GM21381 (cell line): ENCODE results near the gene SAFB2.
A peak's percentile ranks its signal among the peaks of the same experiment; 100 is the strongest.

Experiments
- ATAC-seq: cut with Tn5 transposase; IDR thresholded peaks from one replicate; pipeline ENCODE4 v1.9.1; 2021; ENCODE audit warnings: mild to moderate bottlenecking, moderate library complexity; ENCODE audit not compliant: unreplicated experiment

The SAFB2 gene

GRCh38 chr19:5635427-5635826 is 12.9 kb upstream of the SAFB2 start:
- ATAC-seq: no peak

GRCh38 chr19:5632657-5633056 is 10.1 kb upstream of the SAFB2 start:
- ATAC-seq: no peak

GRCh38 chr19:5632241-5632612 is 9.7 kb upstream of the SAFB2 start:
- no peak for ATAC-seq

- ATAC-seq: no peak
These were observed 9.1 kb upstream of the SAFB2 start for GRCh38 chr19:5631567-5632240.

GRCh38 chr19:5628919-5629481 is 6.4 kb upstream of the SAFB2 start:
- no peak for ATAC-seq

GRCh38 chr19:5628461-5628860 is 5.9 kb upstream of the SAFB2 start:
- ATAC-seq: no peak

- ATAC-seq: no peak
These were observed 4.9 kb upstream of the SAFB2 start for GRCh38 chr19:5627395-5627904.

GRCh38 chr19:5625641-5626040 is 3.1 kb upstream of the SAFB2 start:
- no peak for ATAC-seq

- ATAC-seq: no peak
These were observed 2.2 kb upstream of the SAFB2 start for GRCh38 chr19:5624741-5625278.

- no peak for ATAC-seq
These were observed 1.6 kb upstream of the SAFB2 start for GRCh38 chr19:5624018-5624663.

GRCh38 chr19:5623397-5624017 is 931 bp upstream of the SAFB2 start:
- ATAC-seq: peak; percentile 10

- no peak for ATAC-seq
These were observed 571 bp downstream of the SAFB2 start for GRCh38 chr19:5621945-5622464.

- ATAC-seq: no peak
These were observed 1.1 kb downstream of the SAFB2 start for GRCh38 chr19:5621311-5621944.

GRCh38 chr19:5619946-5620345 is 2.6 kb downstream of the SAFB2 start:
- ATAC-seq: no peak

- no peak for ATAC-seq
These were observed 4.0 kb downstream of the SAFB2 start for GRCh38 chr19:5618591-5618990.

GRCh38 chr19:5617080-5617479 is 5.5 kb downstream of the SAFB2 start:
- ATAC-seq: no peak

- no peak for ATAC-seq
These were observed 6.7 kb downstream of the SAFB2 start for GRCh38 chr19:5615756-5616327.

GRCh38 chr19:5612891-5613865 is 9.4 kb downstream of the SAFB2 start:
- ATAC-seq: no peak

- ATAC-seq: no peak
These were observed 12.6 kb downstream of the SAFB2 start for GRCh38 chr19:5609881-5610448.
